Activated T-cell treated with anti-CD3 and anti-CD28 coated beads, Interleukin-2, amount 50 U/mL, for 4 hours (primary cell): ENCODE results near the gene MEIS1. TPM values are rescaled to one million over a fixed set of nuclear protein-coding genes. Genes with fewer than 3 reads are reported as not detected.

Source experiments
- ATAC-seq, 2 donors: fragments of 200-7000 bp; cut with Tn5 transposase; one replicate each; pipeline ENCODE4 v1.10.0; 2021
- DNase-seq: peaks from one replicate; pipeline ENCODE4 v3.0.0-alpha.2; 2020
- H3K27me3 Mint-ChIP-seq: one replicate; pipeline ENCODE4 v1.8.0; 2021; ENCODE audit warnings: low read depth, mixed read lengths
- H3K36me3 Mint-ChIP-seq: one replicate; pipeline ENCODE4 v1.8.0; 2022; ENCODE audit warnings: mixed read lengths; ENCODE audit not compliant: insufficient read depth
- H3K4me1 Mint-ChIP-seq: one replicate; pipeline ENCODE4 v1.8.0; 2021; ENCODE audit warnings: low read depth, mixed read lengths
- H3K4me3 Mint-ChIP-seq: one replicate; pipeline ENCODE4 v1.8.0; 2021; ENCODE audit warnings: mild to moderate bottlenecking, moderate library complexity, mixed read lengths
- H3K9me3 Mint-ChIP-seq: one replicate; pipeline ENCODE4 v1.8.0; 2021; ENCODE audit warnings: mixed read lengths
- total RNA-seq, 3 donors: library from RNA; stranded (reverse); gene quantifications; one replicate each; pipeline ENCODE4 v1.2.1, GENCODE V29; 2021

The MEIS1 gene
- total RNA-seq, 3 donors from 2014 or later, result 0.46 to 0.53 (median 0.46) TPM

GRCh38 chr2:66445076-66445924 lies 10.4 kb downstream of the MEIS1 start:
- no peaks in the 10 kb centered on the region for H3K36me3 Mint-ChIP-seq
- no peak overlapping the region for H3K4me3 Mint-ChIP-seq
- H3K27me3 Mint-ChIP-seq, result peaks cover 47% of the 10 kb centered on the region
- H3K9me3 Mint-ChIP-seq, result no peaks in the 10 kb centered on the region
- H3K4me1 Mint-ChIP-seq, result peaks cover under 1% of the 10 kb centered on the region
- no peak for DNase-seq
- no peak for ATAC-seq

DNA sequence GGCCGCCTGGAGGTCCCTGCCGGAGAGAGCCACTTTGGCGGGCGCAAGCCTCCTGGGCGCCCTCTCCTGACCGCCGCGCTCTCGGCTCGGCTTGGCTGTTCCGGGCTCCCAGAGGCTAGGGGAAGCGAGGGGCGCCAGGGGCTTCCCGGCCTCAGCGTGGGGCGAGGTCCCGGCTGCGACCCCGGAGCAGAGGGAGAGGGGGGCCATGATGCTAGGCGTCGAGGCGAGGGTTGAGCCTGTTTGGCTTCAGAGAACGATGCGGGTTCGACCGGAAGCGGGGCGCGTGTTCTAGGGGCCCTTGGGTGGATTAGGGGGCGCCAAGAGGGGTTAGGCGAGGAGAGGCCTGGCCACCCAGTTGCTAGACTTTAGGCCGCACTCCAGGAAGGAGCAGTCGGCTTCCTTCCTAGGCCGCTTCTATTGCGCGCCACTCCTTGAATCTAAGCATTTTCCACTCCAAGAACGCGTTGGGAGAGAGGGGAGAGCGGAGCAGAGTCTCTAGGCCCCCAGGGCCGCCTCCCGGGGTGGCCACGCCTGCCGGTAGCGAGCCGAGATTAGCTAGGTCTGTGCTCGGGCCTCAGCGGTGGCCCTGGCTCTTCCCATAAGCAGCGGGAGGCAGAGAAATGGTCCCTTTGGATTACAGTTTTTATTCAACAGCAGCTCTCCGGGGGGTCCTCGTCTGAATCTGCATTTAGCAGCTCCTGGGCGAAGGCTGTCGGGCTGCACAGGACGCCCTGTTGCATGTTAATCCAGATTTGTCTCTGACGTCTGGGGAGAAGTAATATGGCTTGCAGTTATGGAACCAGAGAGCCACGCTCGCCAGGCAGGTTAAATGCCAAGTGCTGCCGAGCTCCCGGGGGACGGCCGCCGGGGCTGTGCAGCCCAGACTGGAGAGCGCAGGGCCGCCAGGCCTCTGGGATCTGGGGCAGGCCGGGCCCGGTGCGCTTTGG lies 11.3 kb downstream of the MEIS1 start:
- ATAC-seq (no peak), DNase-seq (no peak)
- Mint-ChIP-seq H3K27me3 (peaks cover 40% of the 10 kb centered on the region), H3K36me3 (no peaks in the 10 kb centered on the region), H3K9me3 (no peaks in the 10 kb centered on the region), H3K4me3 (no peak overlapping the region), H3K4me1 (no peaks in the 10 kb centered on the region)

- Mint-ChIP-seq H3K27me3 (peaks cover 32% of the 10 kb centered on the region), H3K4me1 (no peaks in the 10 kb centered on the region), H3K36me3 (no peaks in the 10 kb centered on the region), H3K9me3 (no peaks in the 10 kb centered on the region), H3K4me3 (no peak overlapping the region)
- no peak for DNase-seq
- ATAC-seq, result no peak
Measured at GRCh38 chr2:66446941-66447340, 12.0 kb downstream of the MEIS1 start.

DNA sequence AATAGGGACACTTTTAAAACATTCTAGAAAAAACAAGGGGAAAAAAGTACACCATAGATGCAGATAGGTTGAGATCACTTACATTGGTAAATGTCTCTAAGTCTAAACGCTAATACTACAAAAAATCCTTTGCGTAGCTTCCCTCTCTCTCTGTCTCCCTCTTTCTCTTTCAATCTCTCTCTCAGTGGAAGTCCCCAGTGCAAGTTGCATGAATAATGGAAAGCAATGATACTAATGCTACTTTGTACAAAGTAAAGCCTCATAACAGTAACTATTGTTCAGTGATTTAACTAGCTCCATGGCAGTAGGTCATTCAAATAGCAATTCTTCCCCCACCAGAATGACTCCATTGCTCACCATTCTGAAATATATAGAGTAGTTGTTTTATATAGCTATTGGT lies 12.8 kb downstream of the MEIS1 start:
- H3K4me1 Mint-ChIP-seq, result no peaks in the 10 kb centered on the region
- no peak for DNase-seq
- no peak for ATAC-seq
- H3K27me3 Mint-ChIP-seq, result peaks cover 27% of the 10 kb centered on the region
- no peaks in the 10 kb centered on the region for H3K36me3 Mint-ChIP-seq
- H3K4me3 Mint-ChIP-seq, result no peak overlapping the region
- no peaks in the 10 kb centered on the region for H3K9me3 Mint-ChIP-seq

DNA sequence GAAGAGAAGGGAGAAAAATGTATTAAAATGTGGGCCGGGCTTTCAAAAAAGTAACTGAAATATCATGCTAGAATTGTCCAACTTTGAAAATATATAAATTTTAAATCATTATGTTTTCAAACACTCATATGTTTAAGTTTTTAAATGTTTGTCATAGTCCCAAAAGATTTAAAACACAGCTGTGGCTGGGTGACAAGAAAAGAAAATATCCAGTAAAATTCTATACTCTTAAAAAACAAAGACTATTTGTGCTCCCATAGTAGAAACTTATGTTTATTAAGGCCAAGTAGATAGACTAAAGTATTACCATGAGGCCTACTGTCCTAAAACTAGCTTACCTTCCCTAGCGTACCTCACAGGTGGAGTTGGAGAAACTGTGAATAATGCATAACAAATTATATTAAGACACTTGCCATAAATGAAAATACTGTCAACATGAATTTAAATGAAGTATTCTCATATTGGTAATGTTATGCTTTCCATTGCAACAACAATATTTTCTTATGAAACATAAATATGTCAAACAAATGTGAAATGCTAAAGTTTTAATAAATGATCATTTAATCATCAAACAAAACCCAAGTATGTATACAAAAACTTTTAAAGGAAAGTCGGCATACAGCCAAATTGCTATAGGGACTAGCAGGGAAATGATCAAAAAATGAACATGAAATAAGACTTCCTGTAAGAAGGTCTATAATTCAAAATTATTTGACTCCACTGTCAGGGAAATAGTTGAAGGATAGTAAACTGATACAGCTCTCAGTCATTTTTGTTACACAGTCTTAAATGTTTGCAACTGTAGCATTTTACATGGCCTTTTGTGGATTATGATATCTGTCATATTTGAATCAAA lies 13.4 kb downstream of the MEIS1 start:
- no peaks in the 10 kb centered on the region for H3K9me3 Mint-ChIP-seq
- DNase-seq (no peak), ATAC-seq (no peak)
- H3K36me3 Mint-ChIP-seq, result no peaks in the 10 kb centered on the region
- no peak overlapping the region for H3K4me3 Mint-ChIP-seq
- peaks cover 22% of the 10 kb centered on the region for H3K27me3 Mint-ChIP-seq
- H3K4me1 Mint-ChIP-seq, result no peaks in the 10 kb centered on the region

- no peak for DNase-seq
- H3K27me3 Mint-ChIP-seq, result peaks cover 6% of the 10 kb centered on the region
- H3K36me3 Mint-ChIP-seq, result no peaks in the 10 kb centered on the region
- H3K9me3 Mint-ChIP-seq, result no peaks in the 10 kb centered on the region
- no peak for ATAC-seq
- no peak overlapping the region for H3K4me3 Mint-ChIP-seq
- no peaks in the 10 kb centered on the region for H3K4me1 Mint-ChIP-seq
Measured at GRCh38 chr2:66452214-66452613, 17.3 kb downstream of the MEIS1 start.

DNA sequence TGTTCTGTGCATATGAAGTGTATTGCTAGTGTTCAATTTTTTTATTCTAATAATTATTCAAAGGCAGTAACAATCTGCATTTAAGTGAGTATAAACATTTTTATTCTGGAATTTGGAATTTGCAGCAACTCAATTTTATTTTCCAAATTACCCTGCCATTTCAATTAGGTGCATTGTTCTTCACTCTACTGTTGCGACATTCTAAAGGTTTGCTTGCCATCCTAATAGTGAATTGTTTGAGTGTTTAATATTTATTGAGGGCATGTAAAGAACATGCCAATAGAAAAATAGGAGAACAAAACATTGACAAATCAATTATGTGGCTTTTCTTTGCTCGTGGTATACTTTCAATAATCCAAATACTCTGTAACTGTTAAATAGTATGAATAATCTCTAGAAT lies 18.0 kb downstream of the MEIS1 start:
- H3K4me1 Mint-ChIP-seq, result no peaks in the 10 kb centered on the region
- DNase-seq (no peak), ATAC-seq (no peak)
- H3K9me3 Mint-ChIP-seq, result no peaks in the 10 kb centered on the region
- peaks cover under 1% of the 10 kb centered on the region for H3K27me3 Mint-ChIP-seq
- H3K36me3 Mint-ChIP-seq, result no peaks in the 10 kb centered on the region
- no peak overlapping the region for H3K4me3 Mint-ChIP-seq

- H3K4me1 Mint-ChIP-seq, result no peaks in the 10 kb centered on the region
- H3K36me3 Mint-ChIP-seq, result no peaks in the 10 kb centered on the region
- no peak overlapping the region for H3K4me3 Mint-ChIP-seq
- H3K9me3 Mint-ChIP-seq, result no peaks in the 10 kb centered on the region
- no peak for ATAC-seq
- no peak for DNase-seq
- H3K27me3 Mint-ChIP-seq, result no peaks in the 10 kb centered on the region
Measured at GRCh38 chr2:66455490-66455889, 20.6 kb downstream of the MEIS1 start.

DNA sequence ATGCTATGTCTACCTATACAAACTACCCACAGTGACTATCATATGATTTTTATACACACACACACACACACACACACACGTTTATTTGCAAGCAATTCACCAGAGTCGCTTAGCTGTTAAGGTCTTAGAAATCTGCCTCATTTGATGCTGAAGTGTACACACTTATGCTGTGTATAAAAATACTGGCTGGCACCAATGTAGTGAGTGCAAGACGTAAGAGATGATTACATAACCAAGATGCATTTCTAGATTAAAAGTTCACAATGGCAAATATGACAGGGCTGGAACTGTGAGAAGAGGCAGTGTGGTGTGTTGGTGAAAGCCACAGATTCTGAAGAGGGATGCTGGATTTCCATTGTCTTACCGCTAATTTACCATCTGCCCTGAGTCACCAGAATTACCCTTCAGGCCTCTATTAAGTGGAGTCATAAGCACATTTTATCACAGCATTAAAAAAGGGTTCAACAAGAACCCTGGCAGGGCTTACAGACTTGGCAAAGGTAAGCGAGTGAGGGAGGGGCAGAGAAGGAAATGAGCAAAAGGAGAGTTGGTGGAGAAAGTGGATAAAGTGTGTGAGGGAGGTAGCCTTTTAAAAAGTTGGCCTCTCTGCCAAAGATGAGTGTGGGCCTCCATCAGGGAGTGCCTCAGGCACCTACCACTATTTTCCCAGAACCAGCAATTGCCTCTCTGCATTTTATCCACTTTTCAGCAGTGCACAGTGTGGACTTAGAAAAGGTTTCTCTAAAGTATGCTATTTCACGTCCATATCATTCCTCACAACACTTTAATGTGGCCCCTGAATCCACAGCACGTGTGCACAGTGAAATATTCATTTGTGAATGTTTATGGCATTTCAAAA lies 21.5 kb downstream of the MEIS1 start:
- Mint-ChIP-seq H3K36me3 (no peaks in the 10 kb centered on the region), H3K9me3 (no peaks in the 10 kb centered on the region), H3K4me3 (no peak overlapping the region), H3K4me1 (no peaks in the 10 kb centered on the region), H3K27me3 (no peaks in the 10 kb centered on the region)
- DNase-seq (no peak), ATAC-seq (no peak)

- DNase-seq (no peak), ATAC-seq (no peak)
- Mint-ChIP-seq H3K27me3 (no peaks in the 10 kb centered on the region), H3K4me1 (no peaks in the 10 kb centered on the region), H3K4me3 (no peak overlapping the region), H3K9me3 (no peaks in the 10 kb centered on the region), H3K36me3 (no peaks in the 10 kb centered on the region)
Measured at GRCh38 chr2:66457545-66457944, 22.6 kb downstream of the MEIS1 start.

DNA sequence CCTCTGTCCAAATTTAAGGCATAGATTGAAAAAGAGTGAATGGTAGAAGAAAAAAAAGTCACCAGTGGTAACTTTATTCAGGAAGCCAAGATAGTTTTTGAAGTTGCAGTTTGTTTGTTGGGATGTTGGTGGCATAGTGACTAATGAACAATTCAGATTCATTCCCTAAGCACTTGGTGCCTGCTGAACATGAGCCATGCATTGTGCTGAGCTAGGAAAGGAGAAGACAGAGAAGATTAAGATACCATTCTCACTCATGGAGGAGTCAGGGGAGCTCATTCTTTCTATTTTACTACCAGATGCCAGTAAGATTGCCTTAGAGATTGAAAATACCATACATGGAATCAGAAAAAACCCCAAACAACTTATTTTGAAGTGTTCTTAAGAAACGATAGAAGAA lies 25.1 kb downstream of the MEIS1 start:
- no peaks in the 10 kb centered on the region for H3K36me3 Mint-ChIP-seq

GRCh38 chr2:66461001-66461663 lies 26.2 kb downstream of the MEIS1 start:
- no peaks in the 10 kb centered on the region for H3K9me3 Mint-ChIP-seq
- DNase-seq (no peak), ATAC-seq (no peak)
- H3K4me1 Mint-ChIP-seq, result no peaks in the 10 kb centered on the region
- no peaks in the 10 kb centered on the region for H3K36me3 Mint-ChIP-seq
- no peaks in the 10 kb centered on the region for H3K27me3 Mint-ChIP-seq
- H3K4me3 Mint-ChIP-seq, result no peak overlapping the region

More for the DNA sequence above, 25.1 kb downstream of the MEIS1 start:
- Mint-ChIP-seq H3K4me3 (no peak overlapping the region), H3K9me3 (no peaks in the 10 kb centered on the region), H3K4me1 (no peaks in the 10 kb centered on the region), H3K27me3 (no peaks in the 10 kb centered on the region)
- ATAC-seq (no peak), DNase-seq (no peak)
